Mammary epithelial cell (primary cell): ENCODE measurements around the gene FNDC3B.

Source experiments
- CTCF ChIP-seq, 2 donors: IDR thresholded peaks in 1 of 2; conservative IDR thresholded peaks in 1 of 2; 2 replicates each; pipeline ENCODE4 v1.5.1; 2011 to 2012; ENCODE audit warnings: inconsistent platforms in 2 of 2, low read length in 2 of 2, mild to moderate bottlenecking in 2 of 2, control low read depth in 1 of 2, low read depth in 1 of 2; ENCODE audit not compliant: insufficient read depth in 1 of 2; ENCODE audit errors: extremely low read depth in 1 of 2
- EZH2 ChIP-seq: IDR thresholded peaks from 2 replicates; pipeline ENCODE4 v1.6.1; 2012; ENCODE audit warnings: low read length, inconsistent platforms, borderline replicate concordance

GRCh38 chr3:172154768-172155664 is 115.6 kb downstream of the FNDC3B start:
- TF ChIP-seq CTCF (conservative IDR thresholded peaks at IDR 0.05 in 1 of 2, IDR thresholded peaks at IDR 0.05 in 1 of 2; ENCODE audit: extremely low read depth in 1 of 2, insufficient read depth in 1 of 2, low read depth in 1 of 2, low read length in 2 of 2) (no peak), EZH2 (no peak)
